Testis (tissue), 2 donors: Measurements from ENCODE around the gene VWA5B2.
A peak's percentile ranks its signal among the peaks of the same experiment; 100 is the strongest.

Source experiments
- POLR2A ChIP-seq: fragments of 450-650 bp; IDR thresholded peaks from one replicate; pipeline ENCODE4 v1.6.1; 2017; ENCODE audit warnings: antibody characterized with exemption, mild to moderate bottlenecking, moderate library complexity
- TF ChIP-seq, protein P1 (sequence below), 3 experiments: fragments of 450-650 bp in 2 of 3; fragments of 200-600 bp in 1 of 3; sonication (generic) in 1 of 3; IDR thresholded peaks; one replicate each; pipeline ENCODE4 v1.5.1; 2016 to 2019; ENCODE audit warnings: antibody characterized with exemption in 3 of 3, mild to moderate bottlenecking in 2 of 3, moderate library complexity in 1 of 3

GRCh38 chr3:184185461-184186183 lies 43.8 kb upstream of the VWA5B2 start:
- TF ChIP-seq POLR2A: no peak
- TF ChIP-seq, protein P1, sequence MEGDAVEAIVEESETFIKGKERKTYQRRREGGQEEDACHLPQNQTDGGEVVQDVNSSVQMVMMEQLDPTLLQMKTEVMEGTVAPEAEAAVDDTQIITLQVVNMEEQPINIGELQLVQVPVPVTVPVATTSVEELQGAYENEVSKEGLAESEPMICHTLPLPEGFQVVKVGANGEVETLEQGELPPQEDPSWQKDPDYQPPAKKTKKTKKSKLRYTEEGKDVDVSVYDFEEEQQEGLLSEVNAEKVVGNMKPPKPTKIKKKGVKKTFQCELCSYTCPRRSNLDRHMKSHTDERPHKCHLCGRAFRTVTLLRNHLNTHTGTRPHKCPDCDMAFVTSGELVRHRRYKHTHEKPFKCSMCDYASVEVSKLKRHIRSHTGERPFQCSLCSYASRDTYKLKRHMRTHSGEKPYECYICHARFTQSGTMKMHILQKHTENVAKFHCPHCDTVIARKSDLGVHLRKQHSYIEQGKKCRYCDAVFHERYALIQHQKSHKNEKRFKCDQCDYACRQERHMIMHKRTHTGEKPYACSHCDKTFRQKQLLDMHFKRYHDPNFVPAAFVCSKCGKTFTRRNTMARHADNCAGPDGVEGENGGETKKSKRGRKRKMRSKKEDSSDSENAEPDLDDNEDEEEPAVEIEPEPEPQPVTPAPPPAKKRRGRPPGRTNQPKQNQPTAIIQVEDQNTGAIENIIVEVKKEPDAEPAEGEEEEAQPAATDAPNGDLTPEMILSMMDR (IDR thresholded peaks at IDR 0.05): peak in 1 of 3 experiments; percentile 1
